Measurements from ENCODE around the gene ZNRF3. TPM values are rescaled to one million over a fixed set of nuclear protein-coding genes. Genes with fewer than 3 reads are reported as not detected.

Gene ZNRF3
- total and polyA plus RNA-seq, 2 experiments from 2014 or later, result 11.1 to 32.2 TPM

DNA sequence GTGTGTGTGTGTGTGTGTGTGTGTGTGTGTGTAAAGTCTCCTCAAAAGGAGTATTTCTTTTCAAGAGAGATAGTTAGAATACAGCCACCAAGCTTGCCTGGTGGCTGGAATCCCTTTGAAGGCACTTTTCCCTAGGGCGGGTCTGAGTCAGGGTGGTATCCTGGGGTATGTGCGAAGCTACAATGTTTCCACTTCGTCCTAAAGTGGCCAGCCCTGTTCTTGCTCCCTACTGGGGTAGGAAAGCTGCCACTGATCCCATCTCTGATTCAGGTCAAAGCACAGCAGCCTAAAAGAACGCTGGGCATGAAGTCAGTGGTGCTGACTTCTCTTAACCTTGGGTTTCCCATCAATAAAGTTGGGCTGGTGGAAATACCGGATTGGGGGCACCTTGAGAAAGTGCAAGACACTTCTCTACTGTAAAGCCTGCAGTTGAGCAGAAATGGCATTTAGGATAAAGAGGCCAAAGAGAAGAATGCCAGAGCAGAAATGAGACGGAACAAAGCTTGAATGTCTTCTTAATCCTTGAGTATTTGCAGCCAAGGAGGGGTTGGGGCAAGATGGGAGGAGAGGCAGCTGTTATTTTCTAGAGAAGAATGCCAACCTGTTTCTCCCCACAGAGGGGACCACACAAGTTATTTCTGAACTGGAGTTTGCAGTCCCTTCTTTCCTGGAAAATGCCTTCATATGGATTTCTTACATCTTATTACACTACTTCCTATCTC, 35.3 kb downstream of the ZNRF3 start:
- Histone ChIP-seq H3F3A (replicated peaks; ENCODE audit: low read depth) (peaks cover 6% of the 10 kb centered on the region), H3K4me3 (no peak overlapping the region), H3K9me2 (ENCODE audit: insufficient read depth) (no peaks in the 10 kb centered on the region), H3K36me3 (ENCODE audit: insufficient read depth) (no peaks in the 10 kb centered on the region), H3K79me2 (replicated peaks; ENCODE audit: insufficient read depth) (peaks cover 100% of the 10 kb centered on the region), H3K4me2 (peak overlapping the region; percentile 52; the same call in 1 of the 2 replicates), H3K4me1 (ENCODE audit: insufficient read depth) (peaks cover 49% of the 10 kb centered on the region), H4K20me1 (replicated peaks; ENCODE audit: insufficient read depth) (peaks cover 51% of the 10 kb centered on the region), H3K27ac (ENCODE audit: low read depth) (peak overlapping the region; percentile 6; the same call in 1 of the 2 replicates), H3K27me3 (ENCODE audit: insufficient read depth) (no peaks in the 10 kb centered on the region), H2AFZ (no peak overlapping the region)
- Mint-ChIP-seq H3K27ac (no peak overlapping the region), H3K9me3 (no peaks in the 10 kb centered on the region), H3K27me3 (ENCODE audit: insufficient read depth, low read depth, poor library complexity) (no peaks in the 10 kb centered on the region), H3K4me1 (peaks cover 58% of the 10 kb centered on the region), H3K4me3 (no peak overlapping the region), H3K36me3 (ENCODE audit: low read depth) (no peaks in the 10 kb centered on the region)
- ATAC-seq (peak; percentile 34), DNase-seq (ENCODE audit: low spot score) (no peak)
- TF ChIP-seq EZH2 (IDR thresholded peaks at IDR 0.05; ENCODE audit: low read depth, unreplicated experiment) (no peak), CREB1 (CRISPR knock-in tag; IDR thresholded peaks at IDR 0.05; ENCODE audit: low read depth) (no peak), STAT1 (IDR thresholded peaks at IDR 0.05; ENCODE audit: unreplicated experiment) (no peak), JUNB (IDR thresholded peaks at IDR 0.05; ENCODE audit: unreplicated experiment) (no peak)
- TF ChIP-seq, protein P1, sequence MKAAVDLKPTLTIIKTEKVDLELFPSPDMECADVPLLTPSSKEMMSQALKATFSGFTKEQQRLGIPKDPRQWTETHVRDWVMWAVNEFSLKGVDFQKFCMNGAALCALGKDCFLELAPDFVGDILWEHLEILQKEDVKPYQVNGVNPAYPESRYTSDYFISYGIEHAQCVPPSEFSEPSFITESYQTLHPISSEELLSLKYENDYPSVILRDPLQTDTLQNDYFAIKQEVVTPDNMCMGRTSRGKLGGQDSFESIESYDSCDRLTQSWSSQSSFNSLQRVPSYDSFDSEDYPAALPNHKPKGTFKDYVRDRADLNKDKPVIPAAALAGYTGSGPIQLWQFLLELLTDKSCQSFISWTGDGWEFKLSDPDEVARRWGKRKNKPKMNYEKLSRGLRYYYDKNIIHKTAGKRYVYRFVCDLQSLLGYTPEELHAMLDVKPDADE (IDR thresholded peaks at IDR 0.05), result no peak

DNA sequence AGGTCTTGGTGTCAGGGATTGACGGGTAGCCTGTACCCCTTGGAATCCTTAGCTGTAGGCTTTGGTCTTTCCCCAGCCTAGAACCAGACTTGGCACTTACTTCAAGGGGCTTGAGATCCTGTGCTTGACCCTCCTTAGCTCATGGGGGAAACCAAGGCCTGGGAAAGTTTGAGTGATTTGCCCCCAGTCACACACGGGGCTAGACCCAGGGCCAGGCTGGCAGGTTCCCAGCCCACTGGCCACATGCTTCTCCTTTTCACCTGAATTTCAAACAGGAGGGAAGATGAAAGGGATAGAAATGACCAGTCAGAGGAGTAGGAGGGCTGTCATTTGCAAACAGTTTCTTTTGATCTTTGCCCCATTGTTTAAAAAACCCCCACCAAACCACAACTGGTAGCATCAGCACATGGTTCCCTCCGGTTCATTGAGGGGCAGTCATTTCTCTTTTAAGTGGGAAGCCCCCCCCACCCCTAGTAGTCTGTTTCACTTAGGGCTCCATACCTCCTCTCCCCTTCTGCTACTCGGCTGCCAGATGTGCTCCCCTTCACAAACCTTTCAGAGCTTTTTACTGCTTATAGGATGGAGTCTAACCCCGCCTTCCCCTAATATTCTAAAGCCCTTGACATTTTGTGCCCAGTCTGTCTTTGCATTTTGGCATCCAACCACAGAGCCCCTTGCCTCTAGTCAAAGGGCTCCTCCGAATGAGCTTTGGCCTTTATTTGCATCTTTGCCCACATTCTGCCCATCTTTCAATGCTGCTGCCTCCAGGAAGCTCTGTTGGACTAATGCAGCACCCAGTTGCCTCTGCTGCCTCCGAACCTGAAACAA, 37.6 kb downstream of the ZNRF3 start:
- Mint-ChIP-seq H3K27me3 (ENCODE audit: insufficient read depth, low read depth, poor library complexity) (no peaks in the 10 kb centered on the region), H3K36me3 (ENCODE audit: low read depth) (no peaks in the 10 kb centered on the region), H3K4me1 (peaks cover 73% of the 10 kb centered on the region), H3K4me3 (no peak overlapping the region), H3K9me3 (no peaks in the 10 kb centered on the region), H3K27ac (no peak overlapping the region)
- Histone ChIP-seq H3K4me1 (ENCODE audit: insufficient read depth) (peaks cover 68% of the 10 kb centered on the region), H3K27ac (ENCODE audit: low read depth) (peak overlapping the region; percentile 30; the same call in 1 of the 2 replicates), H3K36me3 (ENCODE audit: insufficient read depth) (no peaks in the 10 kb centered on the region), H3K4me2 (no peak overlapping the region), H3K79me2 (replicated peaks; ENCODE audit: insufficient read depth) (peaks cover 100% of the 10 kb centered on the region), H3F3A (replicated peaks; ENCODE audit: low read depth) (peaks cover 6% of the 10 kb centered on the region), H3K27me3 (ENCODE audit: insufficient read depth) (no peaks in the 10 kb centered on the region), H3K4me3 (no peak overlapping the region), H4K20me1 (replicated peaks; ENCODE audit: insufficient read depth) (peaks cover 49% of the 10 kb centered on the region), H3K9me2 (ENCODE audit: insufficient read depth) (no peaks in the 10 kb centered on the region), H2AFZ (no peak overlapping the region)
- DNase-seq (ENCODE audit: low spot score), result peak; percentile 30
- TF ChIP-seq, protein P1 (IDR thresholded peaks at IDR 0.05), result no peak
- TF ChIP-seq EZH2 (IDR thresholded peaks at IDR 0.05; ENCODE audit: low read depth, unreplicated experiment) (no peak), POLR2AphosphoS5 (IDR thresholded peaks at IDR 0.05; ENCODE audit: low read depth) (no peak), ZNF331 (CRISPR knock-in tag; IDR thresholded peaks at IDR 0.05; ENCODE audit: low read depth) (no peak), NANOG (IDR thresholded peaks at IDR 0.05; ENCODE audit: borderline replicate concordance) (no peak), STAT1 (IDR thresholded peaks at IDR 0.05; ENCODE audit: unreplicated experiment) (no peak)
- TF ChIP-seq, protein P2, sequence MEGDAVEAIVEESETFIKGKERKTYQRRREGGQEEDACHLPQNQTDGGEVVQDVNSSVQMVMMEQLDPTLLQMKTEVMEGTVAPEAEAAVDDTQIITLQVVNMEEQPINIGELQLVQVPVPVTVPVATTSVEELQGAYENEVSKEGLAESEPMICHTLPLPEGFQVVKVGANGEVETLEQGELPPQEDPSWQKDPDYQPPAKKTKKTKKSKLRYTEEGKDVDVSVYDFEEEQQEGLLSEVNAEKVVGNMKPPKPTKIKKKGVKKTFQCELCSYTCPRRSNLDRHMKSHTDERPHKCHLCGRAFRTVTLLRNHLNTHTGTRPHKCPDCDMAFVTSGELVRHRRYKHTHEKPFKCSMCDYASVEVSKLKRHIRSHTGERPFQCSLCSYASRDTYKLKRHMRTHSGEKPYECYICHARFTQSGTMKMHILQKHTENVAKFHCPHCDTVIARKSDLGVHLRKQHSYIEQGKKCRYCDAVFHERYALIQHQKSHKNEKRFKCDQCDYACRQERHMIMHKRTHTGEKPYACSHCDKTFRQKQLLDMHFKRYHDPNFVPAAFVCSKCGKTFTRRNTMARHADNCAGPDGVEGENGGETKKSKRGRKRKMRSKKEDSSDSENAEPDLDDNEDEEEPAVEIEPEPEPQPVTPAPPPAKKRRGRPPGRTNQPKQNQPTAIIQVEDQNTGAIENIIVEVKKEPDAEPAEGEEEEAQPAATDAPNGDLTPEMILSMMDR (conservative IDR thresholded peaks at IDR 0.05; ENCODE audit: low read depth in 2 of 2), result no peak
- ATAC-seq, result peak; percentile 13
